ENCODE measurements around the gene MICALL1. TPM values are rescaled to one million over a fixed set of nuclear protein-coding genes. Genes with fewer than 3 reads are reported as not detected.

The MICALL1 gene
- total RNA-seq, 1 donor from 2014 or later: 115 TPM

DNA sequence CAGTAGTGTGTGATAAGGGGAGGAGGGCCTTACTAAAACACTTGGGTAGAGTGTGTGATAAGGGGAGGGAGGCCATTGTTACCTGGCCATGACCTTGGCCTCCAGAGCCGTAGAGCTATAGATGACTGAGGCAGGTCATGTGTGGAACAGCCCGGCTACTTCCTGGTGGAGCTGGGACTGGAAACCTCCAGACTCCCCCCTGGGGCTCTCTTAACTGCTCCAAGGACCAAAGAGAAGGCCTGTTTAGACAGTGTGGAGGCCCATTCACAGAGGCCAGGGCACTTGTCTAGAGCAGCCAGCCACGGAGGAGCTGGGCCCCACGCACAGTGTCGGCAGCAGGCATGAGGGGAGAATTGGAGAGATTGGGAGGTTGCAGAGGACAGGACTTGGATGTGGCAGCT lies 12.5 kb upstream of the MICALL1 start:
- DNase-seq (ENCODE audit: low read depth): no peak
- TF ChIP-seq, protein P1, sequence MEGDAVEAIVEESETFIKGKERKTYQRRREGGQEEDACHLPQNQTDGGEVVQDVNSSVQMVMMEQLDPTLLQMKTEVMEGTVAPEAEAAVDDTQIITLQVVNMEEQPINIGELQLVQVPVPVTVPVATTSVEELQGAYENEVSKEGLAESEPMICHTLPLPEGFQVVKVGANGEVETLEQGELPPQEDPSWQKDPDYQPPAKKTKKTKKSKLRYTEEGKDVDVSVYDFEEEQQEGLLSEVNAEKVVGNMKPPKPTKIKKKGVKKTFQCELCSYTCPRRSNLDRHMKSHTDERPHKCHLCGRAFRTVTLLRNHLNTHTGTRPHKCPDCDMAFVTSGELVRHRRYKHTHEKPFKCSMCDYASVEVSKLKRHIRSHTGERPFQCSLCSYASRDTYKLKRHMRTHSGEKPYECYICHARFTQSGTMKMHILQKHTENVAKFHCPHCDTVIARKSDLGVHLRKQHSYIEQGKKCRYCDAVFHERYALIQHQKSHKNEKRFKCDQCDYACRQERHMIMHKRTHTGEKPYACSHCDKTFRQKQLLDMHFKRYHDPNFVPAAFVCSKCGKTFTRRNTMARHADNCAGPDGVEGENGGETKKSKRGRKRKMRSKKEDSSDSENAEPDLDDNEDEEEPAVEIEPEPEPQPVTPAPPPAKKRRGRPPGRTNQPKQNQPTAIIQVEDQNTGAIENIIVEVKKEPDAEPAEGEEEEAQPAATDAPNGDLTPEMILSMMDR (IDR thresholded peaks at IDR 0.05; ENCODE audit: insufficient read depth, low read length, poor library complexity, severe bottlenecking): no peak
- Histone ChIP-seq H3K36me3 (ENCODE audit: control insufficient read depth, insufficient read depth, low read length) (no peaks in the 10 kb centered on the region), H3K4me3 (ENCODE audit: low read depth, low read length) (no peak overlapping the region), H3K27me3 (ENCODE audit: control insufficient read depth, insufficient read depth, low read length) (no peaks in the 10 kb centered on the region)

DNA sequence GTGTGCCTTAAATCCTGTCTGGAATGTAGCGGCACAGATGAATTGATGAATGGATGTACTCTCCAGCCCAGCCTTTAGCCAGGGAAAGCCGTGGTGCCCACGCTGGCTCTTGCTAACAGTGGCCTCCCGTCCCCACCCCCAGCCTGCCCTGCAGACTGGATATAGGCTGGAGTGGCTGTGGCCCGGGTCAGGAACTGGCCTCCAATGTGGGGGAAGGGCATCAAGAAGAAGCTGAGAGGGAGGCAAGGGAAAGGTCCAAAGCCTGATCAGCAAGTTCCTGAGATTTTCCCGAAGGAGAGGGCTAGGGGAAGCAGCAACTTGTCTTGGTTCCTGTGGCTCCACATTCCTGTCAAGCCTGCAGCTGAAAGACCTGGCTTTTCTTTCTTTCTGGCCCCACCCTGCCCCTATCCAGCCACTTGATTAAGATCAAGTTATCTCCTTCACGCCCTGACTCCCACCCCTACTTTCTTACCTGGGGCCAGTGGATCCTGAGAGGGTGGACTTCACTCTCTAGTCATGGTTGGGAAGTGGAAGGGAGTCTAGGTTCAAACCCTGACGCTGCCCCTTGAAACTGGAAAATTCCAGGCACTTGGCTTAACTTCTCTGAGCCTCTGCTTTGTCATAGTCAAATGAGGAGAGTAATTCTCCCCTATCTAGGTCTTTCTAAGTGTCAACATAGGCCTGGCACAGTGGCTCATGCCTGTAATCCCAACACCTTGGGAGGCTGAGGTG lies 11.0 kb upstream of the MICALL1 start:
- DNase-seq (ENCODE audit: low read depth): no peak
- Histone ChIP-seq H3K36me3 (ENCODE audit: control insufficient read depth, insufficient read depth, low read length) (no peaks in the 10 kb centered on the region), H3K4me3 (ENCODE audit: low read depth, low read length) (no peak overlapping the region), H3K27me3 (ENCODE audit: control insufficient read depth, insufficient read depth, low read length) (no peaks in the 10 kb centered on the region)
- TF ChIP-seq, protein P1 (IDR thresholded peaks at IDR 0.05; ENCODE audit: insufficient read depth, low read length, poor library complexity, severe bottlenecking): no peak

DNA sequence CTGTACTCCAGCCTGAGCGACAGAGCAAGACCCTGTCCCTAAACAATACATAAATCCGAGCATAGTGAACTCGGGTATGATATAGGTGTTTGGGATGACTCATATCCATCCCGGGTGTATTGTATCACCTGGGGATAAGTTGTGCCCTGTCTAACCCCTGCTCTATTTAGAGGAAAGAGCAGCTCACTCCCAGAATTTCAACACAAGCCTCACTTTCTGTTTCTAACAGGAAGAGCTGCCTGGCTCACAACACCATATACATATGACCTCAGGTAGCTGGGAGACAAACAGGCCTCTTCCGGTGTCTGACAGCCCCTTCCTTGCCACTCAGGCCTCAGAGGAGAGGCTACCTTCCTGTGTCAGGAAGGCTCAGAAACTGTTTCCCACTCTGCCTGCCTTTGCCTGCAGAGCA lies 9.9 kb upstream of the MICALL1 start:
- H3K36me3 ChIP-seq (ENCODE audit: control insufficient read depth, insufficient read depth, low read length): no peaks in the 10 kb centered on the region
- H3K27me3 ChIP-seq (ENCODE audit: control insufficient read depth, insufficient read depth, low read length): no peaks in the 10 kb centered on the region
- no peak for DNase-seq (ENCODE audit: low read depth)
- no peak overlapping the region for H3K4me3 ChIP-seq (ENCODE audit: low read depth, low read length)
- TF ChIP-seq, protein P1 (IDR thresholded peaks at IDR 0.05; ENCODE audit: insufficient read depth, low read length, poor library complexity, severe bottlenecking): no peak

DNA sequence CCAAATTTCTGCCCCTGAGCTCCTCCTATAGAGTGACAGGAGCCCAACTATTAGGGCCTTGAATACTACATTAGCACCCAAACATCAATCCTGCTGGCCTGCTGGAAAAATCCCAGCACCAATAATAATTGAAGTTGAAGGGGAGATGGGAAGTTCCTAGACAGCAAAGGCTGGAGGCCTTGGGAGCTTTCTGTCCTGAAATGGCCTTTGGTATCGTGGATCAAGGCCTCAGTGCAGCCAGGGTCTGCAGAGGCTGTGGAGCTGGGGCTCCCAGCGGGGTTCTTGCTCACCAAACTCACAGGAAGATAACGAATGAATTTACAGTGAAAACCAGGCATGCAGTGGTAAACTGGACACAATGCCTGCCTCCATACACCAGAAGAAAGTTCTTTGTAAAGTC lies 9.2 kb upstream of the MICALL1 start:
- Histone ChIP-seq H3K36me3 (ENCODE audit: control insufficient read depth, insufficient read depth, low read length) (no peaks in the 10 kb centered on the region), H3K27me3 (ENCODE audit: control insufficient read depth, insufficient read depth, low read length) (no peaks in the 10 kb centered on the region), H3K4me3 (ENCODE audit: low read depth, low read length) (no peak overlapping the region)
- DNase-seq (ENCODE audit: low read depth): no peak
- TF ChIP-seq, protein P1 (IDR thresholded peaks at IDR 0.05; ENCODE audit: insufficient read depth, low read length, poor library complexity, severe bottlenecking): no peak

DNA sequence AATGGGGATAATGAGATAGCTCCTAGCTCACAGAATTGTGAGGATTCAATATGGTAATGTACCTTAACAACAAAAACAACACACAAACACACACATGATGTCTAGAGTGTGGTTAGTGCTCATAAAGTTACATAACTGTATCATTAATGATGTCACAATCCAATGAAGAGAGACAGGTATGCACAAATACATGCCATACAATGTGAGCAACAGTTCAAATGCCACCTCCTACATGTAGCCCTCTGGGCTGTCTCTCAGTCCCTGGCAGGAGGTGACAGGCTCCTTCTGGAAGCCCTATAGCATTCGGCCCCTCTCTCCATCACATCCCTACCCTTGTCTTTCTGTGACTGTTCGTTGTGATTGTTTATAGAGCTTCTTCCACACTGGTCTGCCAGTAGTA lies 8.3 kb upstream of the MICALL1 start:
- Histone ChIP-seq H3K36me3 (ENCODE audit: control insufficient read depth, insufficient read depth, low read length) (no peaks in the 10 kb centered on the region), H3K27me3 (ENCODE audit: control insufficient read depth, insufficient read depth, low read length) (no peaks in the 10 kb centered on the region), H3K4me3 (ENCODE audit: low read depth, low read length) (no peak overlapping the region)
- DNase-seq (ENCODE audit: low read depth): no peak
- TF ChIP-seq, protein P1 (IDR thresholded peaks at IDR 0.05; ENCODE audit: insufficient read depth, low read length, poor library complexity, severe bottlenecking): no peak
